HEK293T (cell line): ENCODE data around the gene LRRFIP1.
"Not testable (repeated sequence)": the region's sequence is repeated elsewhere in the genome, so short reads cannot be mapped to it uniquely, and the experiment has no call there.

Experiments used
- CTCF ChIA-PET: fragments of 350-600 bp; formaldehyde crosslinking; extraction: SDS; loops from one replicate; lab custom pipeline; 2021; ENCODE audit warnings: antibody characterized with exemption, inconsistent platforms; lab: Yijun Ruan, JAX
- POLR2A ChIA-PET: fragments of 350-600 bp; formaldehyde crosslinking; extraction: SDS; loops from one replicate; lab custom pipeline; 2020; ENCODE audit warnings: antibody characterized with exemption, inconsistent platforms; lab: Yijun Ruan, JAX
- DNase-seq: peaks from one replicate; pipeline ENCODE4 v3.0.0; 2012; ENCODE audit warnings: mixed read lengths; ENCODE audit errors: extremely low spot score
- ARNT ChIP-seq: fragments of 450-650 bp; IDR thresholded peaks from 2 replicates; pipeline ENCODE4 v1.6.1; 2017; ENCODE audit warnings: mild to moderate bottlenecking
- BHLHE40 ChIP-seq: fragments of 450-650 bp; IDR thresholded peaks from 2 replicates; pipeline ENCODE4 v1.6.1; 2016; ENCODE audit warnings: mild to moderate bottlenecking, moderate library complexity, borderline replicate concordance
- CTBP1 ChIP-seq: fragments of 450-650 bp; IDR thresholded peaks from 2 replicates; pipeline ENCODE4 v1.6.1; 2016; ENCODE audit warnings: borderline replicate concordance
- ELF4 ChIP-seq: fragments of 450-650 bp; IDR thresholded peaks from 2 replicates; pipeline ENCODE4 v1.6.1; 2017; ENCODE audit warnings: antibody characterized with exemption
- FOXA1 ChIP-seq: fragments of 450-650 bp; IDR thresholded peaks from 2 replicates; pipeline ENCODE4 v1.6.1; 2016; ENCODE audit warnings: mild to moderate bottlenecking
- FOXK2 ChIP-seq: fragments of 450-650 bp; IDR thresholded peaks from 2 replicates; pipeline ENCODE4 v1.6.1; 2016; ENCODE audit warnings: mild to moderate bottlenecking
- FOXM1 ChIP-seq: fragments of 450-650 bp; IDR thresholded peaks from 2 replicates; pipeline ENCODE4 v1.6.1; 2017; ENCODE audit warnings: mild to moderate bottlenecking, borderline replicate concordance
- HDGF ChIP-seq: fragments of 450-650 bp; IDR thresholded peaks from 2 replicates; pipeline ENCODE4 v1.6.1; 2017; ENCODE audit warnings: antibody characterized with exemption, borderline replicate concordance
- L3MBTL2 ChIP-seq: fragments of 450-650 bp; conservative IDR thresholded peaks from 2 replicates; pipeline ENCODE4 v1.6.1; 2016; ENCODE audit warnings: mild to moderate bottlenecking
- LEF1 ChIP-seq: fragments of 450-650 bp; IDR thresholded peaks from 2 replicates; pipeline ENCODE4 v1.6.1; 2017; ENCODE audit warnings: mild to moderate bottlenecking, borderline replicate concordance
- NFRKB ChIP-seq: fragments of 450-650 bp; IDR thresholded peaks from 2 replicates; pipeline ENCODE4 v1.6.1; 2016; ENCODE audit warnings: mild to moderate bottlenecking, moderate library complexity
- PKNOX1 ChIP-seq: fragments of 450-650 bp; IDR thresholded peaks from 2 replicates; pipeline ENCODE4 v1.6.1; 2016
- SP1 ChIP-seq: fragments of 450-650 bp; IDR thresholded peaks from 2 replicates; pipeline ENCODE4 v1.6.1; 2017
- SUZ12 ChIP-seq: fragments of 450-650 bp; IDR thresholded peaks from 2 replicates; pipeline ENCODE4 v1.6.1; 2016; ENCODE audit warnings: mild to moderate bottlenecking
- TARDBP ChIP-seq: fragments of 450-650 bp; IDR thresholded peaks from 2 replicates; pipeline ENCODE4 v1.6.1; 2016
- ZNF384 ChIP-seq: fragments of 450-650 bp; IDR thresholded peaks from 2 replicates; pipeline ENCODE4 v1.6.1; 2016

Gene LRRFIP1

GRCh38 chr2:237749961-237750360 is 122.6 kb downstream of the LRRFIP1 start:
- DNase-seq, result no peak
- CTCF ChIA-PET, result no interaction called here
- POLR2A ChIA-PET, result no interaction called here
- TF ChIP-seq HDGF, result no peak
- TF ChIP-seq TARDBP, result no peak
- TF ChIP-seq NFRKB, result no peak
- TF ChIP-seq PKNOX1, result no peak
- no peak for TF ChIP-seq BHLHE40
- TF ChIP-seq FOXK2, result no peak
- TF ChIP-seq ARNT, result no peak
- TF ChIP-seq ELF4, result no peak
- no peak for TF ChIP-seq L3MBTL2
- no peak for TF ChIP-seq FOXA1
- no peak for TF ChIP-seq FOXM1
- TF ChIP-seq SP1, result no peak

GRCh38 chr2:237750441-237750840 is 123.1 kb downstream of the LRRFIP1 start:
- DNase-seq, CTCF ChIA-PET, POLR2A ChIA-PET: not testable (repeated sequence)

GRCh38 chr2:237752761-237753165 is 125.4 kb downstream of the LRRFIP1 start:
- TF ChIP-seq FOXK2 (no peak), ARNT (no peak), FOXM1 (no peak), FOXA1 (no peak), SUZ12 (no peak), L3MBTL2 (no peak), TARDBP (no peak)
- DNase-seq, result no peak
- CTCF ChIA-PET, result no interaction called here
- POLR2A ChIA-PET, result no interaction called here

- ChIA-PET CTCF (interaction anchor here (1.0 to 1.5 kb wide), 2 partner anchors 9 to 21 kb away, joined by 4 to 8 read pairs; no protein-coding TSS in a partner anchor), POLR2A (no interaction called here)
- no peak for TF ChIP-seq ZNF384
- TF ChIP-seq ELF4, result no peak
- TF ChIP-seq FOXK2, result no peak
- no peak for TF ChIP-seq ARNT
- no peak for TF ChIP-seq LEF1
- no peak for TF ChIP-seq FOXA1
- no peak for TF ChIP-seq PKNOX1
- no peak for TF ChIP-seq BHLHE40
- DNase-seq, result no peak
Measured at GRCh38 chr2:237754182-237754581, 126.8 kb downstream of the LRRFIP1 start.

GRCh38 chr2:237754626-237755248 is 127.3 kb downstream of the LRRFIP1 start:
- ChIA-PET CTCF (interaction anchor here (1.0 to 1.5 kb wide), 2 partner anchors 9 to 20 kb away, joined by 4 to 8 read pairs; no protein-coding TSS in a partner anchor), POLR2A (no interaction called here)
- TF ChIP-seq ELF4 (no peak), ZNF384 (no peak), LEF1 (no peak), FOXA1 (no peak), BHLHE40 (no peak), SUZ12 (no peak), HDGF (no peak), FOXK2 (no peak), CTBP1 (no peak), SP1 (no peak), ARNT (no peak), PKNOX1 (no peak), TARDBP (no peak), NFRKB (no peak), FOXM1 (no peak), L3MBTL2 (no peak)
- DNase-seq, result no peak

- POLR2A ChIA-PET, result no interaction called here
- CTCF ChIA-PET, result interaction anchor here (0.5 kb wide), 1 partner anchor 176 kb away, joined by 3 read pairs; no protein-coding TSS in a partner anchor
- no peak for DNase-seq
- TF ChIP-seq CTBP1, result no peak
- TF ChIP-seq ARNT, result no peak
- TF ChIP-seq SUZ12, result no peak
- TF ChIP-seq FOXA1, result no peak
- no peak for TF ChIP-seq PKNOX1
- no peak for TF ChIP-seq FOXM1
- no peak for TF ChIP-seq BHLHE40
- no peak for TF ChIP-seq NFRKB
Measured at GRCh38 chr2:237757616-237758015, 130.2 kb downstream of the LRRFIP1 start.
